Spleen (tissue), 11 donors: Measurements from ENCODE around the gene RAD51B. TPM values are rescaled to one million over a fixed set of nuclear protein-coding genes. Genes with fewer than 3 reads are reported as not detected.
A peak's percentile ranks its signal among the peaks of the same experiment; 100 is the strongest.

ENCODE experiments used
- DNase-seq: peaks from one replicate; pipeline ENCODE4 v3.0.0-alpha.2; 2020
- H3K27ac ChIP-seq, 8 donors: fragments of 200-600 bp; sonication (generic) in 7 of 8; 1 replicate in 4 of 8; 2 replicates in 4 of 8; pipeline versions ENCODE4 v1.5.0 to v1.8.0; 2016 to 2021; ENCODE audit warnings: inconsistent platforms in 4 of 8, mild to moderate bottlenecking in 4 of 8, moderate library complexity in 1 of 8
- H3K27me3 ChIP-seq, 7 donors: fragments of 200-600 bp; sonication (generic) in 6 of 7; replicated peaks in 1 of 7; 1 replicate in 4 of 7; 2 replicates in 3 of 7; pipeline versions ENCODE4 v1.5.0 to v1.8.0; 2016 to 2021; ENCODE audit warnings: inconsistent platforms in 3 of 7, mild to moderate bottlenecking in 1 of 7
- H3K36me3 ChIP-seq, 6 donors: fragments of 200-600 bp; sonication (generic) in 5 of 6; 1 replicate in 4 of 6; 2 replicates in 2 of 6; pipeline versions ENCODE4 v1.5.0 to v1.8.0; 2016 to 2021; ENCODE audit warnings: inconsistent platforms in 2 of 6
- H3K4me1 ChIP-seq, 6 donors: fragments of 200-600 bp; sonication (generic) in 5 of 6; 1 replicate in 3 of 6; 2 replicates in 3 of 6; pipeline versions ENCODE4 v1.5.0 to v1.8.0; 2016 to 2021; ENCODE audit warnings: inconsistent platforms in 3 of 6
- H3K4me3 ChIP-seq, 8 donors: fragments of 200-600 bp; sonication (generic) in 7 of 8; 1 replicate in 4 of 8; 2 replicates in 4 of 8; pipeline versions ENCODE4 v1.5.0 to v1.8.0; 2016 to 2021; ENCODE audit warnings: inconsistent platforms in 4 of 8, mild to moderate bottlenecking in 4 of 8, moderate library complexity in 2 of 8
- H3K9me3 ChIP-seq, 8 donors: fragments of 200-600 bp; sonication (generic) in 7 of 8; 1 replicate in 4 of 8; 2 replicates in 4 of 8; pipeline versions ENCODE4 v1.5.0 to v1.8.0; 2016 to 2021; ENCODE audit warnings: inconsistent platforms in 4 of 8
- POLR2A ChIP-seq, 3 donors: fragments of 450-650 bp; IDR thresholded peaks; one replicate each; pipeline ENCODE4 v1.5.1; 2017; ENCODE audit warnings: antibody characterized with exemption in 3 of 3, mild to moderate bottlenecking in 1 of 3
- POLR2AphosphoS5 ChIP-seq, 3 donors: sonication (generic); formaldehyde crosslinking; IDR thresholded peaks; one replicate each; pipeline ENCODE4 v1.5.1; 2017; ENCODE audit warnings: antibody characterized with exemption in 3 of 3
- WGBS, 5 donors: extraction: QIAGEN DNeasy Blood & Tissue Kit in 3 of 5; methylation state at CpG; one replicate each; pipeline versions ENCODE4 v1.1.5 to v1.1.7; 2013 to 2018; 5-methylcytosine and 5-hydroxymethylcytosine counted together
- intact Hi-C: fragments of 100-400 bp; cut with DNase I; formaldehyde crosslinking; loops from one replicate; pipeline ENCODE4 v1.15.0; 2023; ENCODE audit warnings: low total_unique reads
- polyA plus RNA-seq, 3 donors: library from polyadenylated mRNA; stranded (reverse); fragments of 200-250 nt; gene quantifications; one replicate each; pipeline ENCODE4 v1.2.1, GENCODE V29; 2013
- total RNA-seq, 7 donors: library from RNA; depleted of rRNA in 3 of 7; stranded (reverse); fragments of >200 nt in 3 of 7; fragmentation: NEBNext Ultra II Directional in 4 of 7; extraction: Animal tissue kit (Norgen Biotek cat#: 25700) in 4 of 7; gene quantifications; one replicate each; pipeline versions ENCODE4 v1.1.0 to v1.2.1, GENCODE V29; 2016 to 2021
- TF ChIP-seq, protein P1 (sequence below), 11 experiments: fragments of 200-600 bp in 7 of 11; fragments of 450-650 bp in 4 of 11; sonication (generic) in 4 of 11; IDR thresholded peaks in 8 of 11; conservative IDR thresholded peaks in 3 of 11; 1 replicate in 7 of 11; 2 replicates in 4 of 11; pipeline versions ENCODE4 v1.4.0 to v1.8.0; 2016 to 2021; ENCODE audit warnings: antibody characterized with exemption in 11 of 11, inconsistent platforms in 4 of 11, mild to moderate bottlenecking in 1 of 11
- donor health status: healthy with polysubstance abuse.
- donor health status: DM: no; HTN: no; CAD: no; lungs with moderate emphysema.
- donor health status: DM: no; HTN: no; CAD: no.
- donor health status: Bipolar disorder and iron deficiency.
- donor health status: healthy.
- donor health status: DM: no; HTN: no; CAD: no.
- donor health status: DM: yes; HTN: yes; CAD: no.

Gene RAD51B
- total and polyA plus RNA-seq, 10 donors = 4.2 to 43.7 (median 29.8) TPM

DNA sequence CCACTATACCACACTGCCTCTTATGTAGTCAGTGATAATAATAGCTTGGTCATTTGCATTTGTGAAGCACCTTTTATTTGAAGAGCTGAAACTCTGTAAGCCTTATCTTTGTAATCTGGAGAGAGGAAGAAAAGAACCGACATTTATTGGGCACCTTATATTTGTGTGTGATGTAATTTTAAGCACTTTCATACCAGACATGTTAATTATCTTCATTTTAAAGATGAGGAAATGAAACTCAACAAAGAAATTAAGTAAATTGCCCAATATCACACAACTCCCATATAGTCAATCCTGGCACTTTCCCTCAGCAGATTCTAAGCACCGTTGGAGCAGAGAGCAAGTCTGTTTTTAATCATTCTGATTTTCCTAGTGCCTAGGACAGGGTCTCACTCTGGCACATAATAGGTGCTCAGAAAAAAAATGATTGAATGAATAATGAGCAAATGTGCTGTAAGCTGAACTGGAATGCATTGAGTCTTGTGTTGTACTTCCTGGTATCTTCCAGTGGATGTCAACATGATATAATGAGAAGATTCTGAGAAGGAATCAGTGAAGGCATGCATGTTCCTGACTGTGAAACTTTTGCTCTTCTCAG, 554.4 kb downstream of the RAD51B start:
- H3K4me1 ChIP-seq = peaks cover 21 to 99% (median 58%) of the 10 kb centered on the region in 6 donors
- peak overlapping the region in 6 of 8 donors; percentile 22 to 71 (median 61) for H3K27ac ChIP-seq

DNA sequence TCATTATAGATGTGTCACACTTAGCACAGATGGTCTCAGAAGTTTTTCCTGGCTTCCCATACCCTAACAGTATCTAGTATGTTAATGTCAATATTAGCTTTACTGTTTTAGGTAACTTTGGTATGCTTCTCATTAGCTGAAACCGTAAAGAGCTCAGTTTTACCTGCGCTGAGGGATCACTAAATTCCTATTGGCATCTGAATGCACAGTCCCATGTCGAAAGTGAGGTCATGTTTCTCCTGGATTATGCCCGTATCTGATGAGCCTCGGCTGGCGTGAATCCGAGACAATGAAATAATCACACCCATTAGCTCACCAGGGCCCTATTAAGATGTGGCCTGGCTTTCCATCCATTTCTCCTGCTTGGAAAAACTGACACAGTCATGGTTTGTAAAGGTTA, 555.1 kb downstream of the RAD51B start:
- Histone ChIP-seq H3K4me1 (peaks cover 14 to 98% (median 51%) of the 10 kb centered on the region in 6 donors), H3K27ac (peak overlapping the region in 5 of 8 donors; percentile 56 to 71 (median 62)), H3K36me3 (no peaks in the 10 kb centered on the region), H3K9me3 (no peaks in the 10 kb centered on the region), H3K27me3 (no peaks in the 10 kb centered on the region), H3K4me3 (no peak overlapping the region)
- DNase-seq = no peak
- WGBS, 5 donors = 93 to 99% (median 96%) methylated on average over 7 of the region's 7 CpGs
- TF ChIP-seq POLR2AphosphoS5 (IDR thresholded peaks at IDR 0.05) (no peak), POLR2A (IDR thresholded peaks at IDR 0.05) (no peak)
- TF ChIP-seq, protein P1, sequence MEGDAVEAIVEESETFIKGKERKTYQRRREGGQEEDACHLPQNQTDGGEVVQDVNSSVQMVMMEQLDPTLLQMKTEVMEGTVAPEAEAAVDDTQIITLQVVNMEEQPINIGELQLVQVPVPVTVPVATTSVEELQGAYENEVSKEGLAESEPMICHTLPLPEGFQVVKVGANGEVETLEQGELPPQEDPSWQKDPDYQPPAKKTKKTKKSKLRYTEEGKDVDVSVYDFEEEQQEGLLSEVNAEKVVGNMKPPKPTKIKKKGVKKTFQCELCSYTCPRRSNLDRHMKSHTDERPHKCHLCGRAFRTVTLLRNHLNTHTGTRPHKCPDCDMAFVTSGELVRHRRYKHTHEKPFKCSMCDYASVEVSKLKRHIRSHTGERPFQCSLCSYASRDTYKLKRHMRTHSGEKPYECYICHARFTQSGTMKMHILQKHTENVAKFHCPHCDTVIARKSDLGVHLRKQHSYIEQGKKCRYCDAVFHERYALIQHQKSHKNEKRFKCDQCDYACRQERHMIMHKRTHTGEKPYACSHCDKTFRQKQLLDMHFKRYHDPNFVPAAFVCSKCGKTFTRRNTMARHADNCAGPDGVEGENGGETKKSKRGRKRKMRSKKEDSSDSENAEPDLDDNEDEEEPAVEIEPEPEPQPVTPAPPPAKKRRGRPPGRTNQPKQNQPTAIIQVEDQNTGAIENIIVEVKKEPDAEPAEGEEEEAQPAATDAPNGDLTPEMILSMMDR (IDR thresholded peaks at IDR 0.05 in 8 of 11, conservative IDR thresholded peaks at IDR 0.05 in 3 of 11) = no peak
- intact Hi-C loops = no loop called here

More for the DNA sequence above, 554.4 kb downstream of the RAD51B start:
- WGBS, 5 donors = 26 to 37% (median 33%) methylated on average over 2 of the region's 2 CpGs
- H3K27me3 ChIP-seq = no peaks in the 10 kb centered on the region
- TF ChIP-seq POLR2AphosphoS5 (IDR thresholded peaks at IDR 0.05) = no peak
- no peak for TF ChIP-seq POLR2A (IDR thresholded peaks at IDR 0.05)
- TF ChIP-seq, protein P1 (IDR thresholded peaks at IDR 0.05 in 8 of 11, conservative IDR thresholded peaks at IDR 0.05 in 3 of 11) = no peak
- no peaks in the 10 kb centered on the region for H3K9me3 ChIP-seq
- no peak for DNase-seq
- H3K36me3 ChIP-seq = no peaks in the 10 kb centered on the region
- no peak overlapping the region for H3K4me3 ChIP-seq
- intact Hi-C loops = no loop called here

DNA sequence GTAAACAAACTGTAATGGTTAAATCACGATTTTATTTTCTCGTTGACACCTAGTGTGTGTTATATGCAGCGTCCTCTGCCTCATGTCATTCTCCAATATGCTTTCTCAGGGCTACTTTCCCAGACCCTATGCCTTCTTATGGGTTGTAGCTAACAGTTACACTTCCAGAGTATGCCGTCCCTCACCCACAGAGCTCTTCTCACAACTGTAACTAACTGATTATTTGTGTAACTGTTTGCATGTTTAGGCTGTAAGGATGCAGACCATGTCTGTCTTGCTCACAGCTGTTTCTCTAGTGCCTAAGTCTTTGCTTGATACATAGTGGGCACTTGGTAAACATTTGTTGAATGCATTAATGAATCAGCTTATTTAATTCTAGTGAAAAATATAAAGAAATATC, 555.8 kb downstream of the RAD51B start:
- TF ChIP-seq POLR2A (IDR thresholded peaks at IDR 0.05) = no peak
- TF ChIP-seq POLR2AphosphoS5 (IDR thresholded peaks at IDR 0.05) = no peak
- TF ChIP-seq, protein P1 (IDR thresholded peaks at IDR 0.05 in 8 of 11, conservative IDR thresholded peaks at IDR 0.05 in 3 of 11) = no peak
- no peak for DNase-seq
- no peak overlapping the region for H3K4me3 ChIP-seq
- 89 to 94% (median 93%) methylated on average over 4 of the region's 4 CpGs for WGBS, 5 donors
- H3K27ac ChIP-seq = no peak overlapping the region
- peaks cover 11 to 98% (median 48%) of the 10 kb centered on the region in 6 donors for H3K4me1 ChIP-seq
- no peaks in the 10 kb centered on the region for H3K36me3 ChIP-seq
- no peaks in the 10 kb centered on the region for H3K9me3 ChIP-seq
- H3K27me3 ChIP-seq = no peaks in the 10 kb centered on the region
- intact Hi-C loops = no loop called here

DNA sequence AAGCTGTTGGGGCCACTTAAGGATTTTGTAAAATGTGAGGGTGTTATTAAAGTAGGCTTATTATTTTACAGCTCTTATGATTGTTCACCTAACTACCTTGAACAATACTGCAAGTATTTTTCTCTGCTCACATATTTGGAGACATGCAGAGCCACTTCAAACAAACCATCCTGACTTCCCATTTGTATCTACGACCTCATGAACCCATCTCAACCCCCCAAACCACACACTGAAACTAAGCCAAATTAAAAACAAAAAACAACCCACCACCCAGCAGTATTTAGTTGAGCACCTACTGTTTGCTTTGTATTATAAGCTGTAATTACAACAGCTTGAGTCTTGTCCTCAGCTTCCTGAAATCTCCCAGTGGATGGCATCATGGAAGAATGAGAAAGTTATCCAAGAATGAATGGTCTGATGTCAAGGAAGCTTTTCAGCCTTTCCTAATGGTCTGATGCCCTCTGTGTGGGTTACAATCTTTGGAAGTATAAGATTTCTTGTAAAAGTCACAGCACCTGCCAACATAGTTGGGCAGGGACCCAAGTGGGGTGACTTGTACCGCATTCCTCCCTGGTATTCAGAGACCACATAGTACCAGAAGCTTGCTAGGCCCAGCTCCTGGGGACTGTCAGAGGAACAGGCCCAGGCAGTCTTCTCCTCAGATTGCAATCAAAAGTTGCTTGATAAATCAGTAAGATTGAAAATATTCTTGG, 556.6 kb downstream of the RAD51B start:
- no peak for DNase-seq
- 61 to 82% (median 69%) methylated on average over 2 of the region's 2 CpGs for WGBS, 5 donors
- intact Hi-C loops = no loop called here
- H3K4me3 ChIP-seq = no peak overlapping the region
- TF ChIP-seq POLR2A (IDR thresholded peaks at IDR 0.05) (no peak), POLR2AphosphoS5 (IDR thresholded peaks at IDR 0.05) (no peak)
- TF ChIP-seq, protein P1 (IDR thresholded peaks at IDR 0.05 in 8 of 11, conservative IDR thresholded peaks at IDR 0.05 in 3 of 11) = no peak
- H3K9me3 ChIP-seq = no peaks in the 10 kb centered on the region
- H3K36me3 ChIP-seq = no peaks in the 10 kb centered on the region
- peaks cover 11 to 94% (median 43%) of the 10 kb centered on the region in 6 donors for H3K4me1 ChIP-seq
- peak overlapping the region in 5 of 8 donors; percentile 60 to 78 (median 69) for H3K27ac ChIP-seq
- no peaks in the 10 kb centered on the region for H3K27me3 ChIP-seq
